Measurements from ENCODE around the gene MRPL58.
"Not testable (repeated sequence)": the region's sequence is repeated elsewhere in the genome, so short reads cannot be mapped to it uniquely, and the experiment has no call there.

Gene MRPL58

GRCh38 chr17:74978240-74978639, 34.2 kb upstream of the MRPL58 start:
- TF ChIP-seq GATA1 (IDR thresholded peaks at IDR 0.05; ENCODE audit: low read depth, low read length) (no peak), POLR2A (IDR thresholded peaks at IDR 0.05; ENCODE audit: low read length) (no peak)
- no peak for DNase-seq

GRCh38 chr17:74979408-74980146, 32.9 kb upstream of the MRPL58 start:
- TF ChIP-seq GATA1 (IDR thresholded peaks at IDR 0.05; ENCODE audit: low read depth, low read length) (no peak), POLR2A (IDR thresholded peaks at IDR 0.05; ENCODE audit: low read length) (no peak)
- no peak for DNase-seq

- DNase-seq, result no peak
These were observed 31.0 kb upstream of the MRPL58 start for GRCh38 chr17:74981318-74981978.

GRCh38 chr17:74981979-74982662, 30.3 kb upstream of the MRPL58 start:
- DNase-seq, result peak; percentile 65 to 69

More at GRCh38 chr17:74981318-74981978, 31.0 kb upstream of the MRPL58 start:
- TF ChIP-seq GATA1 (IDR thresholded peaks at IDR 0.05; ENCODE audit: low read depth, low read length) (no peak), POLR2A (IDR thresholded peaks at IDR 0.05; ENCODE audit: low read length) (no peak)

GRCh38 chr17:74982663-74983313, 29.7 kb upstream of the MRPL58 start:
- not testable (repeated sequence) for DNase-seq

More at GRCh38 chr17:74981979-74982662, 30.3 kb upstream of the MRPL58 start:
- TF ChIP-seq GATA1 (IDR thresholded peaks at IDR 0.05; ENCODE audit: low read depth, low read length) (no peak), POLR2A (IDR thresholded peaks at IDR 0.05; ENCODE audit: low read length) (no peak)

- TF ChIP-seq GATA1 (IDR thresholded peaks at IDR 0.05; ENCODE audit: low read depth, low read length) (no peak), POLR2A (IDR thresholded peaks at IDR 0.05; ENCODE audit: low read length) (no peak)
These were observed 26.3 kb upstream of the MRPL58 start for GRCh38 chr17:74986206-74986576.

GRCh38 chr17:74987418-74987908, 25.0 kb upstream of the MRPL58 start, which contains the start of gene CDR2L:
TSS of gene CDR2L (plus strand) at chr17:74987632. CDS start at chr17:74988044, 412 bp downstream.
- peak; percentile 90 to 95 for DNase-seq
- TF ChIP-seq POLR2A (IDR thresholded peaks at IDR 0.05; ENCODE audit: low read length) (peak; percentile 35), GATA1 (IDR thresholded peaks at IDR 0.05; ENCODE audit: low read depth, low read length) (no peak)

More at GRCh38 chr17:74986206-74986576, 26.3 kb upstream of the MRPL58 start:
- no peak for DNase-seq

GRCh38 chr17:74987909-74988711, 24.4 kb upstream of the MRPL58 start:
- DNase-seq, result peak; percentile 56 to 68
- TF ChIP-seq POLR2A (IDR thresholded peaks at IDR 0.05; ENCODE audit: low read length) (no peak), GATA1 (IDR thresholded peaks at IDR 0.05; ENCODE audit: low read depth, low read length) (no peak)

- TF ChIP-seq GATA1 (IDR thresholded peaks at IDR 0.05; ENCODE audit: low read depth, low read length), result no peak
- no peak for TF ChIP-seq POLR2A (IDR thresholded peaks at IDR 0.05; ENCODE audit: low read length)
- DNase-seq, result no peak
These were observed 21.8 kb upstream of the MRPL58 start for GRCh38 chr17:74990581-74991105.

- TF ChIP-seq POLR2A (IDR thresholded peaks at IDR 0.05; ENCODE audit: low read length) (no peak), GATA1 (IDR thresholded peaks at IDR 0.05; ENCODE audit: low read depth, low read length) (no peak)
- DNase-seq, result no peak
These were observed 20.2 kb upstream of the MRPL58 start for GRCh38 chr17:74992223-74992622.

- TF ChIP-seq GATA1 (IDR thresholded peaks at IDR 0.05; ENCODE audit: low read depth, low read length), result no peak
- TF ChIP-seq POLR2A (IDR thresholded peaks at IDR 0.05; ENCODE audit: low read length), result no peak
- no peak for DNase-seq
These were observed 18.0 kb upstream of the MRPL58 start for GRCh38 chr17:74994440-74994839.

- no peak for TF ChIP-seq GATA1 (IDR thresholded peaks at IDR 0.05; ENCODE audit: low read depth, low read length)
- TF ChIP-seq POLR2A (IDR thresholded peaks at IDR 0.05; ENCODE audit: low read length), result no peak
These were observed 16.6 kb upstream of the MRPL58 start for GRCh38 chr17:74995847-74996246.

GRCh38 chr17:74998783-74999182, 13.7 kb upstream of the MRPL58 start:
- DNase-seq, result no peak
- TF ChIP-seq GATA1 (IDR thresholded peaks at IDR 0.05; ENCODE audit: low read depth, low read length) (no peak), POLR2A (IDR thresholded peaks at IDR 0.05; ENCODE audit: low read length) (no peak)

More at GRCh38 chr17:74995847-74996246, 16.6 kb upstream of the MRPL58 start:
- DNase-seq, result no peak
